GM12892 (cell line): ENCODE data around the gene RNF40.

Source experiments
- POLR2A ChIP-seq: IDR thresholded peaks from 2 replicates; pipeline ENCODE4 v1.6.1; 2011; ENCODE audit warnings: low read depth, low read length, control low read depth
- POLR2AphosphoS5 ChIP-seq: IDR thresholded peaks from 2 replicates; pipeline ENCODE4 v1.6.1; 2011; ENCODE audit warnings: low read depth, low read length, control low read depth
- TAF1 ChIP-seq: IDR thresholded peaks from 2 replicates; pipeline ENCODE4 v1.6.1; 2011; ENCODE audit warnings: low read depth, mild to moderate bottlenecking, control low read depth, low read length, borderline replicate concordance

DNA sequence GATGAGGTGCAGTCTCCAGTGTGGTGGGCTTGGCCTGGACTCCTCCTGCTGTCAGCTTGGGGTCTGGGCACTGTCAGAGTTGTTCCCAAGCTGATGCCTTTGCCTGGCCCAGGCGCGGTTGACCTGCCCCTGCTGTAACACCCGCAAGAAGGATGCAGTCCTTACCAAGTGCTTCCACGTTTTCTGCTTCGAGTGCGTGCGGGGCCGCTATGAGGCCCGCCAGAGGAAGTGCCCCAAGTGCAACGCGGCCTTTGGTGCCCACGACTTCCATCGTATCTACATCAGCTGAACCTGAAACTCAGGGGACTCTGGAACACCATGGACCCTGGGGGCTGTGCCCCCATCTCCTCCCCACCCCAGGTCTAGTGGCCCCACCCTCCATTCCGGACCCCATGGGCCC lies 11.7 kb downstream of the RNF40 start:
- no peak for TF ChIP-seq POLR2A
- no peak for TF ChIP-seq POLR2AphosphoS5
- no peak for TF ChIP-seq TAF1
